NB4 (cell line): ENCODE data around the gene FBXO21.

ENCODE experiments used
- DNase-seq: peaks from one replicate; pipeline ENCODE4 v3.0.0; 2010; ENCODE audit warnings: low read depth
- H3K4me3 ChIP-seq: one replicate; pipeline ENCODE4 v1.5.1; 2011; ENCODE audit warnings: mild to moderate bottlenecking, low read depth, low read length, moderate library complexity
- MYC ChIP-seq: IDR thresholded peaks from 2 replicates; pipeline ENCODE4 v1.6.1; 2011; ENCODE audit warnings: low read depth, low read length
- POLR2A ChIP-seq: IDR thresholded peaks from 2 replicates; pipeline ENCODE4 v1.6.1; 2011; ENCODE audit warnings: mild to moderate bottlenecking; ENCODE audit not compliant: insufficient read length; ENCODE audit errors: extremely low read depth
- TF ChIP-seq, protein P1 (sequence below): IDR thresholded peaks from one replicate; pipeline ENCODE4 v1.5.1; 2012; ENCODE audit warnings: low read depth, low read length
- TF ChIP-seq, protein P2 (sequence below): IDR thresholded peaks from 2 replicates; pipeline ENCODE4 v1.6.1; 2011; ENCODE audit warnings: low read depth, low read length

Gene FBXO21

DNA sequence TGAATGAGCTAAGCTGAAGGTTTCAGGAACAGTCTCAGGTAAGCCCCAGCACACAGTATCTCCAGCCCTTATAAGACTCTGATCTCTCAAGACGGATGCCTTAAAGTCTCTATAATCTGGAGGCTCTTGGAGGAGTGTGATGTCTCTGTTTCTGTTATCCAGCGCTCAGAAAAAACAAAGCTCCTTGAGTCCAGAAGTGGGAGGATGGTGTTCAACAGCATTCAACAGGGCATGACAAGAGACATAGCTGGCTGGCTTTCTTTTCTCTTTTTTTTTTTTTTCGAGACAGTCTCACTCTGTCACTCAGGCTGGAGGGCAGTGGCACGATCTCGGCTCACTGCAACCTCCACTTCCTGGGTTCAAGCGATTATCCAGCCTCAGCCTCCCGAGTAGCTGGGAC, 59.5 kb downstream of the FBXO21 start:
- TF ChIP-seq, protein P1, sequence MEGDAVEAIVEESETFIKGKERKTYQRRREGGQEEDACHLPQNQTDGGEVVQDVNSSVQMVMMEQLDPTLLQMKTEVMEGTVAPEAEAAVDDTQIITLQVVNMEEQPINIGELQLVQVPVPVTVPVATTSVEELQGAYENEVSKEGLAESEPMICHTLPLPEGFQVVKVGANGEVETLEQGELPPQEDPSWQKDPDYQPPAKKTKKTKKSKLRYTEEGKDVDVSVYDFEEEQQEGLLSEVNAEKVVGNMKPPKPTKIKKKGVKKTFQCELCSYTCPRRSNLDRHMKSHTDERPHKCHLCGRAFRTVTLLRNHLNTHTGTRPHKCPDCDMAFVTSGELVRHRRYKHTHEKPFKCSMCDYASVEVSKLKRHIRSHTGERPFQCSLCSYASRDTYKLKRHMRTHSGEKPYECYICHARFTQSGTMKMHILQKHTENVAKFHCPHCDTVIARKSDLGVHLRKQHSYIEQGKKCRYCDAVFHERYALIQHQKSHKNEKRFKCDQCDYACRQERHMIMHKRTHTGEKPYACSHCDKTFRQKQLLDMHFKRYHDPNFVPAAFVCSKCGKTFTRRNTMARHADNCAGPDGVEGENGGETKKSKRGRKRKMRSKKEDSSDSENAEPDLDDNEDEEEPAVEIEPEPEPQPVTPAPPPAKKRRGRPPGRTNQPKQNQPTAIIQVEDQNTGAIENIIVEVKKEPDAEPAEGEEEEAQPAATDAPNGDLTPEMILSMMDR: no peak
- TF ChIP-seq MYC (no peak), POLR2A (no peak)
- TF ChIP-seq, protein P2, sequence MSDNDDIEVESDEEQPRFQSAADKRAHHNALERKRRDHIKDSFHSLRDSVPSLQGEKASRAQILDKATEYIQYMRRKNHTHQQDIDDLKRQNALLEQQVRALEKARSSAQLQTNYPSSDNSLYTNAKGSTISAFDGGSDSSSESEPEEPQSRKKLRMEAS: no peak
- no peak overlapping the region for H3K4me3 ChIP-seq
- DNase-seq: no peak

DNA sequence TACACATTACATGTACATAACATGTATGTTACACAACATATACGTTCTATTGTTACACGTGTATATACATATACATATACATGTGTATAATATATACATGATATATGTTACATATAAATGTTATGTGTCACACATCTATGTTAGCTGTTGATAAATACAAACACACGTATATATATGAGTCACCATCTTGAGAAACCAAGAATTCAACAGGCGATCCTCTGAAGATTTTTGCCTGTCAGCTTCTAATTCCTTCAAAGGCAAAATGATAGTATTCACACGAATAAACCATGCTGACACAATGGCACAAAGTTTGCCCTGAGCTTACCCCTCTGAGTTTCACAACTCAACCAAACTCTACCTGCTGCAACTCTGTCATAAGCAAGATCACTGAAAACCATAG, 60.9 kb downstream of the FBXO21 start:
- TF ChIP-seq, protein P2: no peak
- TF ChIP-seq, protein P1: no peak
- TF ChIP-seq MYC (no peak), POLR2A (no peak)
- DNase-seq: no peak
- no peak overlapping the region for H3K4me3 ChIP-seq

DNA sequence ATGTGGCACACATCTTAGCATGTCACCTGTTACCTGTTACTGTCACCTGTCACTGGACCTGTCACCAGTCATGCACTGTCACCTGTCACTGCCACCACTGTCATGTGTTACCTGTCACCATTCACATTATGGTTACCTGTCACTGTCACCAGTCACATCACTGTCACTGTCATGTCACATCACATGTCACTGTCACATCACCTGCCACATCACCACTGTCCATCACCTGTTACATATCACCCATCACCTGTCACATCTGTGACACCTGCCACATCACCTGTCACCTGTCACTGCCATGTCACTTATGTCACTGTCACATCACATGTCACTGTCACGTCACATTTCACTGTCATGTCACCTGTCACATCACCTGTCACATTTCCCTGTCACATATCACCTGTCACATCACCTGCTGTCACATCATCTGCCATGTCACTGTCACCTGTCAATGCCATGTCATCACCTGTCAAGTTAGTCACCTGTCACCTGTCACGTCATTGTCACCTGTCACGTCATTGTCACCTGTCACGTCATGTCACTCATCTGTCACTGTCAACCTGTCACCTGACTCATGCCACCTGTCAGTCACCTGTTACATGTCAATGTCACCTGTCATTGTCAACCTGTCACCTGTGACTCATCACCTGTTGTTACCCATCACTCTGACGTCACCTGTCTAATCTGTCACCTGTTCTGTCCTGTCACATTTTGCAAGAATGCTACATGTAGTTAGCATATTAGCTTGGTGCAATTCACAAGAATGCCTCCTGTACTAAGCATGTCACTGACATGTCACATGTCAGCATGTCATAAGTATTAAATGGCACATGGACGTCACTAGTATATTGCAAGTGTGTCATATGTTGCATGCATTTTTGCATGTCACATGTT, 62.1 kb downstream of the FBXO21 start:
- TF ChIP-seq, protein P2: peak; percentile 40; the same call in 1 of the 2 replicates
- TF ChIP-seq MYC: no peak

DNA sequence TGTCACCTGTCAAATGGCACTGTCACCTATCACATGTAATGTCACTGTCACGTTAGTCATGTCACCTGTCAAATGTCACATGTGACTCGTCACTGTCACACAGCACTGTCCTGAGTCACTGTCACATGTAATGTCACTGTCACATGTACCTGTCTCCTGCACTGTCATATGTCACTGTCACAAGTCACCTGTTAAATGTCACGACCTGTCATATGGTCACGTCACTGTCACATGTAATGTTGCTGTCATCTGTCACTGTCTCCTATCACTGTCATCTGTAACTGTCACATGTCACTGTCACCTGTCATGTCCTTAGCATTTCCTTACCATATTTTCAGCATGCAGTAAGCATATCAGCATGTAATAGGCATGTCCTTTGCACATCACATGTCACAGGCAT, 63.9 kb downstream of the FBXO21 start:
- DNase-seq: no peak
- TF ChIP-seq, protein P1: no peak
- no peak overlapping the region for H3K4me3 ChIP-seq

More for the DNA sequence above, 62.1 kb downstream of the FBXO21 start:
- no peak overlapping the region for H3K4me3 ChIP-seq
- DNase-seq: no peak

DNA sequence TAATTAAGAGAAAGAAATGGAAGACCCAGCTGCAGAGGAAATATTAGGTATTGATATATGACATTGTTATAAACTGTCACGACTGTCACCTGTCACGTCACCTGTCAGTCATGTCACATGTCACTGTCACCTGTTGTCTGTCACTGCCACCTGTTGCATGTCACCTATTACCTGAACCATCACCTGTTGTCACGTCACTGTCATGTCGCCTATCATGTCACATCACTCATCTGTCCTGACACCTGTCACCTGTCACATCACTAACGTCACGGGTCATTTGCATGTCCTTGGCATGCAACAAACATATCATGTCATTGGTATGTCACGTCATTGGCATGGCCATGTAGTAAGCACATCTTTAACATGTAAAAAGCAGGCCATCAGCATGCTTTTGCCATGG, 64.5 kb downstream of the FBXO21 start:
- H3K4me3 ChIP-seq: no peak overlapping the region
- no peak for DNase-seq
- TF ChIP-seq, protein P1: no peak
- TF ChIP-seq POLR2A (no peak), MYC (no peak)
- TF ChIP-seq, protein P2: no peak

DNA sequence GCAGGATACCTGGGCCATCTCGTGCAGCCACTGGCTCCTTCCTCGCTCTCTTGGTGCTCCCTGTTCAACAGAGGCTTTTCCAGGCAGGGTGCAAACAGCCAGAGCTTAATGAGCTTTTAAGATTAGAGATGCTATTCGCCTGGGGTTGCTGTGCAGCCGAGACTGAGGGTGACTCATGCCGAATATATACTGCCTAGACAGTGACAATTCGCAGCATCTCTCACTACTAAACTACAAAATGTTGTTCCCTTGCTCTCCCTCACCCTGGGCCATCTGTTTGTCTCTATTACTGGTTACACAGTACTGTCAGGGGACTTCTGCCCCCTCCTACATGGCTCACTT, 65.0 kb downstream of the FBXO21 start:
- H3K4me3 ChIP-seq: no peak overlapping the region
- TF ChIP-seq, protein P2: no peak
- TF ChIP-seq, protein P1: no peak
- TF ChIP-seq POLR2A (no peak), MYC (no peak)
- DNase-seq: no peak
